HL-60 (cell line): ENCODE data around the gene WBP2.
"Not testable (repeated sequence)": the region's sequence is repeated elsewhere in the genome, so short reads cannot be mapped to it uniquely, and the experiment has no call there.

Source experiments
- CTCF ChIP-seq: IDR thresholded peaks from one replicate; pipeline ENCODE4 v1.5.1; 2011; ENCODE audit warnings: low read length, control low read depth, inconsistent platforms; ENCODE audit not compliant: insufficient read depth
- POLR2AphosphoS5 ChIP-seq: IDR thresholded peaks from 2 replicates; pipeline ENCODE4 v1.6.1; 2012; ENCODE audit warnings: low read depth
- SPI1 ChIP-seq: IDR thresholded peaks from 2 replicates; pipeline ENCODE4 v1.6.1; 2012; ENCODE audit warnings: low read depth, mild to moderate bottlenecking, borderline replicate concordance

- TF ChIP-seq CTCF, SPI1, POLR2AphosphoS5: not testable (repeated sequence)
Measured at GRCh38 chr17:75885860-75886259, 30.7 kb upstream of the WBP2 start.
